Uterus (tissue), 4 donors: ENCODE data around the gene GNAL. TPM values are rescaled to one million over a fixed set of nuclear protein-coding genes. Genes with fewer than 3 reads are reported as not detected.
"Not testable (repeated sequence)": the region's sequence is repeated elsewhere in the genome, so short reads cannot be mapped to it uniquely, and the experiment has no call there.

Experiments
- DNase-seq, 2 donors: peaks; one replicate each; pipeline ENCODE4 v3.0.0-alpha.2; 2019 to 2020
- H3K27ac ChIP-seq, 2 donors: fragments of 200-600 bp; sonication (generic); 1 replicate in 1 of 2; 2 replicates in 1 of 2; pipeline ENCODE4 v1.5.1; 2016 to 2018
- H3K27me3 ChIP-seq, 2 donors: fragments of 200-600 bp; sonication (generic); one replicate each; pipeline ENCODE4 v1.5.1; 2018 to 2019; ENCODE audit warnings: control low read depth in 1 of 2
- H3K36me3 ChIP-seq, 2 donors: fragments of 200-600 bp; sonication (generic); one replicate each; pipeline ENCODE4 v1.5.1; 2019; ENCODE audit warnings: control low read depth in 1 of 2
- H3K4me1 ChIP-seq, 2 donors: fragments of 200-600 bp; sonication (generic); one replicate each; pipeline ENCODE4 v1.5.1; 2018 to 2019; ENCODE audit warnings: control low read depth in 1 of 2
- H3K4me3 ChIP-seq, 2 donors: fragments of 200-600 bp; sonication (generic); 1 replicate in 1 of 2; 2 replicates in 1 of 2; pipeline ENCODE4 v1.5.1; 2018 to 2019; ENCODE audit warnings: mild to moderate bottlenecking in 1 of 2
- H3K9me3 ChIP-seq, 2 donors: fragments of 200-600 bp; sonication (generic); one replicate each; pipeline ENCODE4 v1.5.1; 2019; ENCODE audit warnings: control low read depth in 1 of 2
- CTCF ChIP-seq, 4 experiments: fragments of 200-600 bp in 2 of 4; fragments of 450-650 bp in 2 of 4; sonication (generic) in 2 of 4; IDR thresholded peaks; one replicate each; pipeline ENCODE4 v1.5.1; 2016 to 2019; ENCODE audit warnings: antibody characterized with exemption in 4 of 4, mild to moderate bottlenecking in 2 of 4, moderate library complexity in 1 of 4
- POLR2A ChIP-seq, 2 donors: fragments of 450-650 bp; IDR thresholded peaks; one replicate each; pipeline ENCODE4 v1.6.1; 2016; ENCODE audit warnings: antibody characterized with exemption in 2 of 2, mild to moderate bottlenecking in 1 of 2, moderate library complexity in 1 of 2
- intact Hi-C: fragments of 100-400 bp; cut with DNase I; formaldehyde crosslinking; loops from one replicate; pipeline ENCODE4 v1.15.1; 2023; ENCODE audit warnings: low total_unique reads
- total RNA-seq, 4 donors: library from RNA; depleted of rRNA in 3 of 4; stranded (reverse); fragments of >200 nt in 3 of 4; gene quantifications; one replicate each; pipeline versions ENCODE4 v1.1.0 to v1.2.4, GENCODE V29; 2014 to 2023
- donor health status: DM: yes; HTN: yes; CAD: no.

The GNAL gene
- total RNA-seq, 4 donors from 2014 or later: 4.6 to 20.2 (median 13.8) TPM

- Histone ChIP-seq H3K36me3 (no peaks in the 10 kb centered on the region), H3K4me1 (no peaks in the 10 kb centered on the region), H3K27me3 (no peaks in the 10 kb centered on the region), H3K27ac (no peak overlapping the region), H3K9me3 (no peaks in the 10 kb centered on the region), H3K4me3 (no peak overlapping the region)
- DNase-seq: no peak
- TF ChIP-seq CTCF (IDR thresholded peaks at IDR 0.05): no peak
- TF ChIP-seq POLR2A (IDR thresholded peaks at IDR 0.05): no peak
- intact Hi-C loops: no loop called here
Observed at GRCh38 chr18:11700876-11701275, 11.8 kb downstream of the GNAL start.

- no peak for TF ChIP-seq POLR2A (IDR thresholded peaks at IDR 0.05)
- no peak for TF ChIP-seq CTCF (IDR thresholded peaks at IDR 0.05)
- H3K36me3 ChIP-seq: no peaks in the 10 kb centered on the region
- no peaks in the 10 kb centered on the region for H3K27me3 ChIP-seq
- H3K4me3 ChIP-seq: no peak overlapping the region
- no peaks in the 10 kb centered on the region for H3K4me1 ChIP-seq
- H3K27ac ChIP-seq: no peak overlapping the region
- no peak for DNase-seq
- intact Hi-C loops: no loop called here
- no peaks in the 10 kb centered on the region for H3K9me3 ChIP-seq
Observed at GRCh38 chr18:11710578-11710977, 21.5 kb downstream of the GNAL start.

GRCh38 chr18:11713756-11714155, 24.7 kb downstream of the GNAL start:
- no peak for DNase-seq
- Histone ChIP-seq H3K4me3 (no peak overlapping the region), H3K27ac (no peak overlapping the region), H3K9me3 (no peaks in the 10 kb centered on the region), H3K4me1 (no peaks in the 10 kb centered on the region), H3K27me3 (no peaks in the 10 kb centered on the region), H3K36me3 (no peaks in the 10 kb centered on the region)
- intact Hi-C loops: no loop called here
- TF ChIP-seq POLR2A (IDR thresholded peaks at IDR 0.05) (no peak), CTCF (IDR thresholded peaks at IDR 0.05) (no peak)

- no peak overlapping the region for H3K4me3 ChIP-seq
- no peak for DNase-seq
- H3K27me3 ChIP-seq: no peaks in the 10 kb centered on the region
- intact Hi-C loops: no loop called here
- no peaks in the 10 kb centered on the region for H3K36me3 ChIP-seq
- TF ChIP-seq CTCF (IDR thresholded peaks at IDR 0.05): no peak
- no peak for TF ChIP-seq POLR2A (IDR thresholded peaks at IDR 0.05)
- no peak overlapping the region for H3K27ac ChIP-seq
- H3K9me3 ChIP-seq: no peaks in the 10 kb centered on the region
- H3K4me1 ChIP-seq: no peaks in the 10 kb centered on the region
Observed at GRCh38 chr18:11714244-11714918, 25.3 kb downstream of the GNAL start.

- H3K4me1 ChIP-seq, H3K27me3 ChIP-seq, intact Hi-C loops, H3K36me3 ChIP-seq, H3K4me3 ChIP-seq, DNase-seq, H3K27ac ChIP-seq, H3K9me3 ChIP-seq: not testable (repeated sequence)
Observed at GRCh38 chr18:11716767-11717315, 27.8 kb downstream of the GNAL start.
